Neural cell (in vitro differentiated cells): ENCODE results near the gene SLC28A1. TPM values are rescaled to one million over a fixed set of nuclear protein-coding genes. Genes with fewer than 3 reads are reported as not detected.

Experiments
- H2AFZ ChIP-seq: fragments of 200-600, 300-800 bp; sonication (generic), shearing (Covaris generic); 2 replicates; pipeline ENCODE4 v1.6.0; 2014; ENCODE audit warnings: low read depth, mild to moderate bottlenecking, antibody characterized with exemption, low read length, moderate library complexity
- H3F3A ChIP-seq: fragments of 200-600 bp; shearing (Covaris generic); 2 replicates; pipeline ENCODE4 v1.6.1; 2016; ENCODE audit warnings: mild to moderate bottlenecking, moderate library complexity, mixed read lengths, antibody characterized with exemption, low read length; ENCODE audit not compliant: insufficient read depth, poor library complexity, severe bottlenecking
- H3K27ac ChIP-seq: fragments of 200-600, 300-800 bp; sonication (generic), shearing (Covaris generic); 2 replicates; pipeline ENCODE4 v1.5.1; 2014; ENCODE audit warnings: mild to moderate bottlenecking, low read length, moderate library complexity
- H3K27me3 ChIP-seq: fragments of 300-800, 200-600 bp; sonication (generic), shearing (Covaris generic); 2 replicates; pipeline ENCODE4 v1.6.0; 2014; ENCODE audit warnings: mild to moderate bottlenecking, low read depth, low read length, moderate library complexity; ENCODE audit not compliant: insufficient read depth
- H3K36me3 ChIP-seq: fragments of 300-800, 200-600 bp; sonication (generic), shearing (Covaris generic); 2 replicates; pipeline ENCODE4 v1.5.1; 2014; ENCODE audit warnings: mild to moderate bottlenecking, antibody characterized with exemption, low read length, moderate library complexity; ENCODE audit not compliant: insufficient read depth
- H3K4me2 ChIP-seq: fragments of 300-800, 200-600 bp; sonication (generic), shearing (Covaris generic); 2 replicates; pipeline ENCODE4 v1.6.0; 2014; ENCODE audit warnings: mild to moderate bottlenecking, low read length
- H3K4me3 ChIP-seq: fragments of 300-800, 200-600 bp; sonication (generic), shearing (Covaris generic); 2 replicates; pipeline ENCODE4 v1.5.1; 2014; ENCODE audit warnings: mild to moderate bottlenecking, low read length, moderate library complexity
- H3K79me2 ChIP-seq: fragments of 200-600 bp; shearing (Covaris generic); replicated peaks from 2 replicates; pipeline ENCODE4 v1.6.0; 2014; ENCODE audit warnings: mild to moderate bottlenecking, low read length, moderate library complexity; ENCODE audit not compliant: insufficient read depth
- H3K9ac ChIP-seq: fragments of 300-800, 200-600 bp; sonication (generic), shearing (Covaris generic); 2 replicates; pipeline ENCODE4 v1.6.1; 2016; ENCODE audit warnings: mild to moderate bottlenecking, low read length, mixed read lengths
- H3K9me2 ChIP-seq: fragments of 200-600 bp; shearing (Covaris generic); 2 replicates; pipeline ENCODE4 v1.6.1; 2016; ENCODE audit warnings: mild to moderate bottlenecking, low read length, mixed read lengths; ENCODE audit not compliant: insufficient read depth
- H3K9me3 ChIP-seq: fragments of 200-600, 300-800 bp; sonication (generic), shearing (Covaris generic); 2 replicates; pipeline ENCODE4 v1.6.1; 2016; ENCODE audit warnings: mild to moderate bottlenecking, mixed run types, low read length, moderate library complexity, mixed read lengths
- H4K20me1 ChIP-seq: fragments of 200-600 bp; shearing (Covaris generic); 2 replicates; pipeline ENCODE4 v1.6.1; 2016; ENCODE audit warnings: mild to moderate bottlenecking, mixed run types; ENCODE audit not compliant: insufficient read depth
- CTCF ChIP-seq: fragments of 450-650 bp; IDR thresholded peaks from 2 replicates; pipeline ENCODE4 v1.5.1; 2014; ENCODE audit warnings: antibody characterized with exemption, mild to moderate bottlenecking, moderate library complexity; ENCODE audit not compliant: poor library complexity, severe bottlenecking
- EP300 ChIP-seq: fragments of 450-650 bp; conservative IDR thresholded peaks from 2 replicates; pipeline ENCODE4 v1.6.1; 2014; ENCODE audit warnings: antibody characterized with exemption, mild to moderate bottlenecking, moderate library complexity; ENCODE audit not compliant: poor library complexity, severe bottlenecking
- EZH2 ChIP-seq: fragments of 200-600, 300-800 bp; shearing (Covaris generic), sonication (generic); IDR thresholded peaks from 2 replicates; pipeline ENCODE4 v1.6.1; 2014; ENCODE audit warnings: antibody characterized with exemption, low read length, borderline replicate concordance, mild to moderate bottlenecking; ENCODE audit not compliant: insufficient read depth, poor library complexity, severe bottlenecking
- MXI1 ChIP-seq: fragments of 450-650 bp; conservative IDR thresholded peaks from 2 replicates; pipeline ENCODE4 v1.6.1; 2014; ENCODE audit warnings: antibody characterized with exemption, mild to moderate bottlenecking; ENCODE audit not compliant: poor library complexity, severe bottlenecking
- POLR2AphosphoS5 ChIP-seq: IDR thresholded peaks from 2 replicates; pipeline ENCODE4 v1.6.1; 2012
- RAD21 ChIP-seq: fragments of 450-650 bp; conservative IDR thresholded peaks from 2 replicates; pipeline ENCODE4 v1.6.1; 2014; ENCODE audit warnings: antibody characterized with exemption, mild to moderate bottlenecking, moderate library complexity
- SMC3 ChIP-seq: fragments of 450-650 bp; conservative IDR thresholded peaks from 2 replicates; pipeline ENCODE4 v1.6.1; 2014; ENCODE audit warnings: antibody characterized with exemption, mild to moderate bottlenecking, moderate library complexity; ENCODE audit not compliant: poor library complexity
- TAF1 ChIP-seq: IDR thresholded peaks from 2 replicates; pipeline ENCODE4 v1.6.1; 2012; ENCODE audit warnings: low read depth
- polyA plus RNA-seq: library from polyadenylated mRNA; depleted of rRNA; stranded (reverse); fragments of >200 nt; gene quantifications from 2 replicates; pipeline ENCODE4 v1.2.3, GENCODE V29; 2014
- TF ChIP-seq, protein P1 (sequence below): IDR thresholded peaks from 2 replicates; pipeline ENCODE4 v1.6.1; 2012; ENCODE audit warnings: borderline replicate concordance

The SLC28A1 gene
- polyA plus RNA-seq, 1 donor from 2014 or later = not detected

DNA sequence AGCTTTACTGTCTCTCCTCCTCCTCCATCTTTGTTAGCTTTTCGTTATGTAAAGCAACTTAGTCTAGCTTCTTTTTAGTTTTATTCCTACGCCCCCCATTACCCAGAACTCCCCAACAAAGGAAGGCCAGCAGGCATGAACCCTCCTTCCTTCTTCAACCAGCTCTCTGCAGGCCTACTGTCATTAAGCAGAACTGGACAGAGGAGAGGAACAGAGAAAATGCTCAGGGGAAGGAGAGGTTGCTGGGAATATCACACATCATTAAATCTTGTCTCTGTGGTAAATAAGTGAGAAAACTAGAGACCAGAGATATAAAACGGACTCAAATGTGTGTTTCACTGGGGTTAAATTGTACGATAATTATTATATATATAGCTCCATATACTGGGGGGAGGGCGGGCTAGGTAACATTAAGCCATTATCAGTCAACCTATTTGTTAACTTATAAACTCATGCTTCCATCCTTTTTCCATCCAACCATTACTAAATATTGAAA is 19.3 kb upstream of the SLC28A1 start:
- Histone ChIP-seq H3K9me3 (no peaks in the 10 kb centered on the region), H3K9ac (no peak overlapping the region), H4K20me1 (no peaks in the 10 kb centered on the region), H3K36me3 (no peaks in the 10 kb centered on the region), H3K27me3 (no peaks in the 10 kb centered on the region), H3K9me2 (no peaks in the 10 kb centered on the region), H3K79me2 (no peaks in the 10 kb centered on the region), H3F3A (no peaks in the 10 kb centered on the region), H3K4me3 (no peak overlapping the region), H3K27ac (no peak overlapping the region), H2AFZ (no peak overlapping the region), H3K4me2 (no peak overlapping the region)
- TF ChIP-seq RAD21 (no peak), MXI1 (no peak), EZH2 (no peak), SMC3 (no peak), EP300 (no peak), CTCF (no peak), POLR2AphosphoS5 (no peak), TAF1 (no peak)
- TF ChIP-seq, protein P1, sequence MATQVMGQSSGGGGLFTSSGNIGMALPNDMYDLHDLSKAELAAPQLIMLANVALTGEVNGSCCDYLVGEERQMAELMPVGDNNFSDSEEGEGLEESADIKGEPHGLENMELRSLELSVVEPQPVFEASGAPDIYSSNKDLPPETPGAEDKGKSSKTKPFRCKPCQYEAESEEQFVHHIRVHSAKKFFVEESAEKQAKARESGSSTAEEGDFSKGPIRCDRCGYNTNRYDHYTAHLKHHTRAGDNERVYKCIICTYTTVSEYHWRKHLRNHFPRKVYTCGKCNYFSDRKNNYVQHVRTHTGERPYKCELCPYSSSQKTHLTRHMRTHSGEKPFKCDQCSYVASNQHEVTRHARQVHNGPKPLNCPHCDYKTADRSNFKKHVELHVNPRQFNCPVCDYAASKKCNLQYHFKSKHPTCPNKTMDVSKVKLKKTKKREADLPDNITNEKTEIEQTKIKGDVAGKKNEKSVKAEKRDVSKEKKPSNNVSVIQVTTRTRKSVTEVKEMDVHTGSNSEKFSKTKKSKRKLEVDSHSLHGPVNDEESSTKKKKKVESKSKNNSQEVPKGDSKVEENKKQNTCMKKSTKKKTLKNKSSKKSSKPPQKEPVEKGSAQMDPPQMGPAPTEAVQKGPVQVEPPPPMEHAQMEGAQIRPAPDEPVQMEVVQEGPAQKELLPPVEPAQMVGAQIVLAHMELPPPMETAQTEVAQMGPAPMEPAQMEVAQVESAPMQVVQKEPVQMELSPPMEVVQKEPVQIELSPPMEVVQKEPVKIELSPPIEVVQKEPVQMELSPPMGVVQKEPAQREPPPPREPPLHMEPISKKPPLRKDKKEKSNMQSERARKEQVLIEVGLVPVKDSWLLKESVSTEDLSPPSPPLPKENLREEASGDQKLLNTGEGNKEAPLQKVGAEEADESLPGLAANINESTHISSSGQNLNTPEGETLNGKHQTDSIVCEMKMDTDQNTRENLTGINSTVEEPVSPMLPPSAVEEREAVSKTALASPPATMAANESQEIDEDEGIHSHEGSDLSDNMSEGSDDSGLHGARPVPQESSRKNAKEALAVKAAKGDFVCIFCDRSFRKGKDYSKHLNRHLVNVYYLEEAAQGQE = no peak

- H3K4me2 ChIP-seq = no peak overlapping the region
- no peak overlapping the region for H3K4me3 ChIP-seq
- H3K79me2 ChIP-seq = no peaks in the 10 kb centered on the region
- no peaks in the 10 kb centered on the region for H3K9me2 ChIP-seq
- no peak overlapping the region for H2AFZ ChIP-seq
- TF ChIP-seq EZH2 = no peak
- no peak for TF ChIP-seq EP300
- TF ChIP-seq, protein P1 = no peak
- no peak for TF ChIP-seq TAF1
- no peak for TF ChIP-seq POLR2AphosphoS5
- no peak for TF ChIP-seq CTCF
- H4K20me1 ChIP-seq = no peaks in the 10 kb centered on the region
- no peaks in the 10 kb centered on the region for H3K9me3 ChIP-seq
- H3K36me3 ChIP-seq = no peaks in the 10 kb centered on the region
- H3K9ac ChIP-seq = no peak overlapping the region
- H3K27ac ChIP-seq = no peak overlapping the region
- no peaks in the 10 kb centered on the region for H3F3A ChIP-seq
- no peaks in the 10 kb centered on the region for H3K27me3 ChIP-seq
Measured at GRCh38 chr15:84868037-84868880, 16.2 kb upstream of the SLC28A1 start.
